ENCODE data around the gene PPP1R9A. TPM values are rescaled to one million over a fixed set of nuclear protein-coding genes. Genes with fewer than 3 reads are reported as not detected.

PPP1R9A gene
- total RNA-seq, 3 donors from 2014 or later = 0.08 to 0.35 (median 0.16) TPM

DNA sequence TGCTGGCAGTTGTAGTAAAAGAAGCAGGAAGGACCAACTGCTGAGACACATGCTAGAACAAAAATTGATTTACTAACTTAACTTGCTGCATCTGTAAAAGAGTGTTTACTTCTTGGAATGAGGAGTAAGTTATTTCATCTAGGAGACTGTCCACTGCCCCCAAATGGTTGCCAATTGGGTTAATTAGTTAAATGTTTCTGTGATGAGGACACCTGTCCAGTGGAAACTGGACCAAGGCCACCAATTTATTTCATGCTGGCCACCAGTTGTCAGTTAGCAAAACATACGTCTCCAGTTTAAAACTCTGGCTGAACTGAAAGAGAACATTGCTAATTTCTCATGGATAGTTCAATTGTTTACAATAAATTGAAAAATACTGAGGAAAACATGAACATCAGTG, 191.7 kb downstream of the PPP1R9A start:
- DNase-seq (no peak), ATAC-seq (no peak)
- Mint-ChIP-seq H3K36me3 (ENCODE audit: insufficient read depth) (no peaks in the 10 kb centered on the region), H3K4me1 (ENCODE audit: low read depth) (no peaks in the 10 kb centered on the region), H3K27me3 (ENCODE audit: low read depth) (peaks cover under 1% of the 10 kb centered on the region), H3K9me3 (no peaks in the 10 kb centered on the region), H3K4me3 (no peak overlapping the region)

- ATAC-seq (no peak), DNase-seq (no peak)
- Mint-ChIP-seq H3K9me3 (no peaks in the 10 kb centered on the region), H3K4me1 (ENCODE audit: low read depth) (no peaks in the 10 kb centered on the region), H3K4me3 (no peak overlapping the region), H3K27me3 (ENCODE audit: low read depth) (no peaks in the 10 kb centered on the region), H3K36me3 (ENCODE audit: insufficient read depth) (no peaks in the 10 kb centered on the region)
These were observed 194.0 kb downstream of the PPP1R9A start for GRCh38 chr7:95101422-95101821.

GRCh38 chr7:95102662-95103061, 195.3 kb downstream of the PPP1R9A start:
- Mint-ChIP-seq H3K4me1 (ENCODE audit: low read depth) (no peaks in the 10 kb centered on the region), H3K9me3 (no peaks in the 10 kb centered on the region), H3K4me3 (no peak overlapping the region), H3K27me3 (ENCODE audit: low read depth) (no peaks in the 10 kb centered on the region), H3K36me3 (ENCODE audit: insufficient read depth) (no peaks in the 10 kb centered on the region)
- DNase-seq (no peak), ATAC-seq (no peak)

DNA sequence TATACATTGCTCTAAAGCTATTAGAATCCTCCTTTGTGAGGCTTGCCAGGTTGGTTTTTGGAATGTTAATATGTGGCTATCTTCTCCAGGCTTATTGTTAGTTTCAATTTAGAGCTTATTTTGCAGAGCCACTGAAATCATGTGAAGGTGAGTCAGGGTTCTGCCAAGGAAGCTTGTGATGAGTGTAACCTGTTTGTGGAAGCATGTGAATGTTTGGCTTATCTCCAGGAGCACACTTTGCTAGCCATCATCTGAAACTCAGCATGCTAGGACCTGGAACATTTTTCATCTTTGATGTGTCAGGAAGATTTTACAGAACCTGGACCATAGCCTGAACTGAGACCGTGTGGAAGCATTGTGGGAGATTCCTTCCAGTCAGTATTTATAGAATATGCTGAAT, 197.3 kb downstream of the PPP1R9A start:
- Mint-ChIP-seq H3K4me3 (no peak overlapping the region), H3K27me3 (ENCODE audit: low read depth) (no peaks in the 10 kb centered on the region), H3K4me1 (ENCODE audit: low read depth) (no peaks in the 10 kb centered on the region), H3K36me3 (ENCODE audit: insufficient read depth) (no peaks in the 10 kb centered on the region), H3K9me3 (no peaks in the 10 kb centered on the region)
- ATAC-seq = no peak
- DNase-seq = no peak

DNA sequence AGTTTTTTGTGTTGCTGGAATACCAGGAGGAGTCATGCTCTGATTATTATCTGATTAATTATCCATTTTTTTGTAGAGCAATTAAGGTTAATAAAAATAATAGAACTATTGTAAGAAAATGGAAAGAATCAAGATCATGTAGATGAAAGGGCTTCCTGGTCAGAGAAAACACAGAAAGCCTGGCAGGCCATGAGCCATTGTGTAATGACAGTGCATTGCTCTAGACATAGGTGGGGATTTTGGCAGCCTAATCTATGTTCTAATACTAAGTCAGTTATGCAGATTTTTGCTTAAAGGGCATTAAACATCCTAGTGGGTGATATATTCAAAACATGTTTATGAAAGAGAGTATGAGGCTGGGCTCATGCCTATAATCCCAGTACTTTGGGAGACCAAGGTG, 198.2 kb downstream of the PPP1R9A start:
- no peaks in the 10 kb centered on the region for H3K27me3 Mint-ChIP-seq (ENCODE audit: low read depth)
- H3K4me1 Mint-ChIP-seq (ENCODE audit: low read depth) = no peaks in the 10 kb centered on the region
- no peak overlapping the region for H3K4me3 Mint-ChIP-seq
- ATAC-seq (no peak), DNase-seq (no peak)
- H3K36me3 Mint-ChIP-seq (ENCODE audit: insufficient read depth) = no peaks in the 10 kb centered on the region
- H3K9me3 Mint-ChIP-seq = no peaks in the 10 kb centered on the region

GRCh38 chr7:95106401-95106800, 199.0 kb downstream of the PPP1R9A start:
- Mint-ChIP-seq H3K9me3 (no peaks in the 10 kb centered on the region), H3K36me3 (ENCODE audit: insufficient read depth) (no peaks in the 10 kb centered on the region), H3K27me3 (ENCODE audit: low read depth) (no peaks in the 10 kb centered on the region), H3K4me3 (no peak overlapping the region), H3K4me1 (ENCODE audit: low read depth) (no peaks in the 10 kb centered on the region)
- DNase-seq (no peak), ATAC-seq (no peak)

GRCh38 chr7:95110707-95111106, 203.3 kb downstream of the PPP1R9A start:
- H3K4me3 Mint-ChIP-seq = no peak overlapping the region
- DNase-seq = no peak
- H3K27me3 Mint-ChIP-seq (ENCODE audit: low read depth) = no peaks in the 10 kb centered on the region
- H3K4me1 Mint-ChIP-seq (ENCODE audit: low read depth) = no peaks in the 10 kb centered on the region
- H3K36me3 Mint-ChIP-seq (ENCODE audit: insufficient read depth) = no peaks in the 10 kb centered on the region
- no peaks in the 10 kb centered on the region for H3K9me3 Mint-ChIP-seq
- no peak for ATAC-seq

GRCh38 chr7:95113590-95113989, 206.2 kb downstream of the PPP1R9A start:
- DNase-seq (no peak), ATAC-seq (no peak)
- H3K4me3 Mint-ChIP-seq = no peak overlapping the region
- no peaks in the 10 kb centered on the region for H3K4me1 Mint-ChIP-seq (ENCODE audit: low read depth)
- no peaks in the 10 kb centered on the region for H3K27me3 Mint-ChIP-seq (ENCODE audit: low read depth)
- no peaks in the 10 kb centered on the region for H3K9me3 Mint-ChIP-seq
- H3K36me3 Mint-ChIP-seq (ENCODE audit: insufficient read depth) = no peaks in the 10 kb centered on the region

DNA sequence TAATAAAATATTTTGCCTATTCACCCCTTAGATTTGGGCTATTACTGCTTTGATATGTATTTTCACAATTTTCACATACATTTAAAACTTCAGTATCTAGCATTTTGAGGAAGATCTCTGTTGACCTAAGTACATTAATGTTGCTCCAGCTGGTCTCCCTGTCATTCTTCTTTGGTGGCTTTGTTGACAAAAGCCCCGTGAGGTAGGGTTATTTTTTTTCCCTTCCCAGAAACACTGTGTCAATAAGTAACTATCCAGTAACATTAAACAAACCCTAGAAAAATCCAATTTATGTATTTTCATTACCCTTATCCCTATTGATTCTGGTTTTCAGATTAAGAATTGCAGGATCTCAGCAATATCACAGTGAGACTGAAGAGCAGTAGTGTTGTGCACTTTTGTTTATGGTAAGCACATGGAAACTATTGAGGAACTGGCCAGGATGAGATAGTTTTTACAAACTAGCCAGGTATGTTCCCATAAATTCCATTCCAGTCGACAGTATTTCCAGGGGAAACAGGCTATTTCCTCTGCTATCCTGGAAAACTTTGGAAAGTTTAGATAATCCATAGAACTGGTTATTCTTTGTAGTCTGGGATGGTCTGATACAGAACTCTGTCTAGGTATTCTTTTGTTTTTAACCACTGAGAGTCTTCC, 218.8 kb downstream of the PPP1R9A start:
- no peak for DNase-seq
- Mint-ChIP-seq H3K4me1 (ENCODE audit: low read depth) (no peaks in the 10 kb centered on the region), H3K36me3 (ENCODE audit: insufficient read depth) (no peaks in the 10 kb centered on the region), H3K4me3 (no peak overlapping the region), H3K9me3 (no peaks in the 10 kb centered on the region), H3K27me3 (ENCODE audit: low read depth) (no peaks in the 10 kb centered on the region)
- ATAC-seq = no peak

GRCh38 chr7:95132500-95132899, 225.1 kb downstream of the PPP1R9A start:
- H3K36me3 Mint-ChIP-seq (ENCODE audit: insufficient read depth) = no peaks in the 10 kb centered on the region
- no peak for ATAC-seq
- H3K4me1 Mint-ChIP-seq (ENCODE audit: low read depth) = no peaks in the 10 kb centered on the region

DNA sequence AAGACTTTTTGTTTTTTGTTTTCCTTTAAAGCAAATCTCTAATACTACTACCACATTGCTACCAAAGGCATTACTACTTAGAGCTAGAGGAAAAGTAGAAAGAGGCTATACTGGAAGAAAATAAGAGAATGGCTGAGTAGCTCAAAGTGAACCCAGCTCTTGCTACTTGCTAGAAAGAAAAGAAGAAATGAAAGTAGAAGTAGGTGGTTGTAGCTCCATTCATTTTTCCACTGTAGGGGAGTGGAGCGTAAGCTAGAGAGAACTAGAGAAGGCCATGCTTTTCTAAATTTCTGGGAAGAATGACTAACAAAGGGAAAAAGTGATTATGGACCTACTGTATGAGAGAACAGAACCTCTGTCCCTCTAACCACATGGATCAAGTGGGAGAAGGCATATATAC, 232.5 kb downstream of the PPP1R9A start:
- Mint-ChIP-seq H3K4me1 (ENCODE audit: low read depth) (no peaks in the 10 kb centered on the region), H3K9me3 (peaks cover 3% of the 10 kb centered on the region), H3K4me3 (no peak overlapping the region), H3K27me3 (ENCODE audit: low read depth) (no peaks in the 10 kb centered on the region), H3K36me3 (ENCODE audit: insufficient read depth) (no peaks in the 10 kb centered on the region)
- no peak for ATAC-seq
- no peak for DNase-seq

More at GRCh38 chr7:95132500-95132899, 225.1 kb downstream of the PPP1R9A start:
- no peak for DNase-seq
- peaks cover 5% of the 10 kb centered on the region for H3K9me3 Mint-ChIP-seq
- no peak overlapping the region for H3K4me3 Mint-ChIP-seq
- H3K27me3 Mint-ChIP-seq (ENCODE audit: low read depth) = no peaks in the 10 kb centered on the region

DNA sequence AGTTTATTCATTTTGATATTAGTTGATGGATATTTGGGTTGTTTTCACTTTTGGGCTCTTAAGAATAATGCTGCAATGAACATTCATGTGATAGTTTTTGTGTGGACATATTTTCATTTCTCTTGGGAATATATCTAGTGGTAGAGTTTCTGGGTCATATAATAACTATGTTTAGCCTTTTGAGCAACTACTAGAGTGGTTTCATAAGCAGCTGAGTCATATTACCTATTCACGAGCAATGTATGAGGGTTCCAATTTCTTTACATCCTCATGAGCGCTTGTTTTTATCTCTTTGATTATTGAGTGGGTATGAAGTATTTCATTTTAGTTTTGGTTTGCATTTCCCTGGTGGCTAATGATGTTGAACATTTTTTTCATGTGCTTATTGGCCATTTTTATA, 234.4 kb downstream of the PPP1R9A start:
- H3K9me3 Mint-ChIP-seq = peaks cover 3% of the 10 kb centered on the region
- H3K36me3 Mint-ChIP-seq (ENCODE audit: insufficient read depth) = no peaks in the 10 kb centered on the region
- H3K4me3 Mint-ChIP-seq = no peak overlapping the region
- no peaks in the 10 kb centered on the region for H3K27me3 Mint-ChIP-seq (ENCODE audit: low read depth)
- no peak for DNase-seq
- no peak for ATAC-seq
- no peaks in the 10 kb centered on the region for H3K4me1 Mint-ChIP-seq (ENCODE audit: low read depth)

- DNase-seq (no peak), ATAC-seq (no peak)
- Mint-ChIP-seq H3K4me3 (no peak overlapping the region), H3K4me1 (ENCODE audit: low read depth) (no peaks in the 10 kb centered on the region), H3K27me3 (ENCODE audit: low read depth) (no peaks in the 10 kb centered on the region), H3K36me3 (ENCODE audit: insufficient read depth) (no peaks in the 10 kb centered on the region), H3K9me3 (no peaks in the 10 kb centered on the region)
These were observed 236.9 kb downstream of the PPP1R9A start for GRCh38 chr7:95144256-95144655.

- H3K27me3 Mint-ChIP-seq (ENCODE audit: low read depth) = no peaks in the 10 kb centered on the region
- no peaks in the 10 kb centered on the region for H3K36me3 Mint-ChIP-seq (ENCODE audit: insufficient read depth)
- ATAC-seq = no peak
- DNase-seq = no peak
- H3K4me3 Mint-ChIP-seq = no peak overlapping the region
- H3K9me3 Mint-ChIP-seq = peaks cover 3% of the 10 kb centered on the region
- H3K4me1 Mint-ChIP-seq (ENCODE audit: low read depth) = no peaks in the 10 kb centered on the region
These were observed 248.6 kb downstream of the PPP1R9A start for GRCh38 chr7:95155965-95156364.

DNA sequence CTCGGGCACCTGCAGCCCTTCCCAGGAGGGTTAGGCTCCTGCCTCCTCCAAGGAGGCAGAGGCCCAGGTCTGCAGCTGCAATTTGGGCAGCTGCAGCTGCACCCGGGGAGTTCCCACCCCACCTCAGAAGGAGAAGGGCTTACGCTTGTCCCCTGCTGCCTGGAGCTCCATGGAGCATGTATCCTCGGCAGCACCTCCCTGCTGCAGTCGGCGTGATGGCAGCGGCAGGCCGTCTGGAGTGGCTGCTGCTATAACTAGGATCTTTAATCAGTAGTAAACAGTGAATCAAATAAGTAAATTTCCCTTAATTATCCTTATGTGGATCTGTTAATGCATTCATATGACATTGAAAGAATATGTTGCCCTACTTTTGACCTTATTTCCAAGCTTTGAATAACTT, 250.0 kb downstream of the PPP1R9A start:
- Mint-ChIP-seq H3K36me3 (ENCODE audit: insufficient read depth) (no peaks in the 10 kb centered on the region), H3K4me3 (no peak overlapping the region), H3K9me3 (peaks cover 2% of the 10 kb centered on the region), H3K27me3 (ENCODE audit: low read depth) (no peaks in the 10 kb centered on the region), H3K4me1 (ENCODE audit: low read depth) (no peaks in the 10 kb centered on the region)
- ATAC-seq = no peak
- no peak for DNase-seq

GRCh38 chr7:95169678-95170077, 262.3 kb downstream of the PPP1R9A start:
- Mint-ChIP-seq H3K4me3 (no peak overlapping the region), H3K27me3 (ENCODE audit: low read depth) (no peaks in the 10 kb centered on the region), H3K4me1 (ENCODE audit: low read depth) (no peaks in the 10 kb centered on the region), H3K36me3 (ENCODE audit: insufficient read depth) (no peaks in the 10 kb centered on the region), H3K9me3 (peaks cover 5% of the 10 kb centered on the region)
- no peak for ATAC-seq
- DNase-seq = no peak
